ENCODE measurements around the gene SKP1. TPM values are rescaled to one million over a fixed set of nuclear protein-coding genes. Genes with fewer than 3 reads are reported as not detected.

The SKP1 gene
- total RNA-seq, 1 experiment from 2014 or later = 245 TPM

DNA sequence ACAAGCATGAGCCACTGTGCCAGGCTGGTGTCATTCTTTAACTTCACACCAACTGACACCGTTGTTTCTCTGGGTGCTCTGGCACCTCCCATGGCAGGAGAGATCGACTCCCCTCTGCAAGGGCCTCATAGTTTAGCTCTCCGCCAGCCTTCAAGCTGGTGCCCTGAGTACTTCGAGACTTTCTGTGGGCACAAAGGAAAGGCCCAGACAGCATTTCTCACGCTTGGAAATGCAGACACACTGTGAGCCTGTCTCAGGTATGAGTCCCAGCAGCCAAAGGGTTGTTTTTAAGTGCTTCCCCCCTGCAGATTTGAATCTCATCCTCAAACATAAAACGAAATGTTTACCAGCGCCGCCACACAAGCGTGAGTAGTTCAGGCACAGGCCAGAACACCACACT, 73.4 kb downstream of the SKP1 start:
- no peak for ATAC-seq
- POLR2A ChIA-PET = no interaction called here
- intact Hi-C loops (cut with micrococcal nuclease) = loop anchor here (2.0 to 5.0 kb wide), 3 partner anchors 43 to 184 kb away; no protein-coding TSS in a partner anchor
- RAD21 ChIA-PET (ENCODE audit: low non-redundant PET in 1 of 2, low total read pairs in 2 of 2, uncharacterized antibody in 2 of 2, unreplicated experiment in 2 of 2) = no interaction called here
- H3K79me2 ChIP-seq (ENCODE audit: insufficient read depth, low read length) = no peaks in the 10 kb centered on the region
- H3K4me1 ChIP-seq (ENCODE audit: control insufficient read depth in 1 of 2, insufficient read depth in 2 of 2, low read length in 2 of 2) = peaks cover 0 to 13% of the 10 kb centered on the region in 2 experiments; a peak in 1 of 4 replicates
- H3K27me3 ChIP-seq (ENCODE audit: insufficient read depth, low read length) = no peaks in the 10 kb centered on the region
- no peaks in the 10 kb centered on the region for H3K9me2 ChIP-seq (ENCODE audit: insufficient read depth)
- H4K20me1 ChIP-seq (ENCODE audit: insufficient read depth) = no peaks in the 10 kb centered on the region
- H3K9me3 ChIP-seq (ENCODE audit: control insufficient read depth in 1 of 2, insufficient read depth in 1 of 2, low read depth in 1 of 2, low read length in 2 of 2) = no peaks in the 10 kb centered on the region
- H3K36me3 ChIP-seq (ENCODE audit: control insufficient read depth in 1 of 2, insufficient read depth in 2 of 2, low read length in 2 of 2) = no peaks in the 10 kb centered on the region
- no peak overlapping the region for H3K4me3 ChIP-seq (replicated peaks in 1 of 2; ENCODE audit: low read depth in 1 of 2, low read length in 2 of 2)
- TF ChIP-seq, protein P1, sequence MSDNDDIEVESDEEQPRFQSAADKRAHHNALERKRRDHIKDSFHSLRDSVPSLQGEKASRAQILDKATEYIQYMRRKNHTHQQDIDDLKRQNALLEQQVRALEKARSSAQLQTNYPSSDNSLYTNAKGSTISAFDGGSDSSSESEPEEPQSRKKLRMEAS (IDR thresholded peaks at IDR 0.05) = no peak
- TF ChIP-seq EGR1 (IDR thresholded peaks at IDR 0.05; ENCODE audit: low read depth) (no peak), ZFX (IDR thresholded peaks at IDR 0.05) (no peak), ZNF274 (IDR thresholded peaks at IDR 0.05; ENCODE audit: low read depth, low read length) (no peak), CEBPB (IDR thresholded peaks at IDR 0.05; ENCODE audit: low read depth) (no peak), POLR2A (IDR thresholded peaks at IDR 0.05; ENCODE audit: borderline replicate concordance, extremely low read depth, insufficient read depth, insufficient read length) (no peak), TCF7L2 (IDR thresholded peaks at IDR 0.05; ENCODE audit: borderline replicate concordance, extremely low read depth, insufficient read depth, insufficient read length) (no peak), SIN3A (IDR thresholded peaks at IDR 0.05; ENCODE audit: low read depth) (no peak), RAD21 (IDR thresholded peaks at IDR 0.05; ENCODE audit: low read depth) (no peak), POLR2AphosphoS5 (IDR thresholded peaks at IDR 0.05; ENCODE audit: low read depth, low read length) (no peak), ELF1 (IDR thresholded peaks at IDR 0.05; ENCODE audit: borderline replicate concordance, low read depth) (no peak)
- TF ChIP-seq, protein P2, sequence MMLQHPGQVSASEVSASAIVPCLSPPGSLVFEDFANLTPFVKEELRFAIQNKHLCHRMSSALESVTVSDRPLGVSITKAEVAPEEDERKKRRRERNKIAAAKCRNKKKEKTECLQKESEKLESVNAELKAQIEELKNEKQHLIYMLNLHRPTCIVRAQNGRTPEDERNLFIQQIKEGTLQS (IDR thresholded peaks at IDR 0.05) = no peak
- TF ChIP-seq, protein P3, sequence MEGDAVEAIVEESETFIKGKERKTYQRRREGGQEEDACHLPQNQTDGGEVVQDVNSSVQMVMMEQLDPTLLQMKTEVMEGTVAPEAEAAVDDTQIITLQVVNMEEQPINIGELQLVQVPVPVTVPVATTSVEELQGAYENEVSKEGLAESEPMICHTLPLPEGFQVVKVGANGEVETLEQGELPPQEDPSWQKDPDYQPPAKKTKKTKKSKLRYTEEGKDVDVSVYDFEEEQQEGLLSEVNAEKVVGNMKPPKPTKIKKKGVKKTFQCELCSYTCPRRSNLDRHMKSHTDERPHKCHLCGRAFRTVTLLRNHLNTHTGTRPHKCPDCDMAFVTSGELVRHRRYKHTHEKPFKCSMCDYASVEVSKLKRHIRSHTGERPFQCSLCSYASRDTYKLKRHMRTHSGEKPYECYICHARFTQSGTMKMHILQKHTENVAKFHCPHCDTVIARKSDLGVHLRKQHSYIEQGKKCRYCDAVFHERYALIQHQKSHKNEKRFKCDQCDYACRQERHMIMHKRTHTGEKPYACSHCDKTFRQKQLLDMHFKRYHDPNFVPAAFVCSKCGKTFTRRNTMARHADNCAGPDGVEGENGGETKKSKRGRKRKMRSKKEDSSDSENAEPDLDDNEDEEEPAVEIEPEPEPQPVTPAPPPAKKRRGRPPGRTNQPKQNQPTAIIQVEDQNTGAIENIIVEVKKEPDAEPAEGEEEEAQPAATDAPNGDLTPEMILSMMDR (IDR thresholded peaks at IDR 0.05 in 2 of 3, conservative IDR thresholded peaks at IDR 0.05 in 1 of 3; ENCODE audit: borderline replicate concordance in 1 of 3, insufficient read depth in 1 of 3, low read depth in 2 of 3, low read length in 2 of 3) = no peak
- TF ChIP-seq, protein P4, sequence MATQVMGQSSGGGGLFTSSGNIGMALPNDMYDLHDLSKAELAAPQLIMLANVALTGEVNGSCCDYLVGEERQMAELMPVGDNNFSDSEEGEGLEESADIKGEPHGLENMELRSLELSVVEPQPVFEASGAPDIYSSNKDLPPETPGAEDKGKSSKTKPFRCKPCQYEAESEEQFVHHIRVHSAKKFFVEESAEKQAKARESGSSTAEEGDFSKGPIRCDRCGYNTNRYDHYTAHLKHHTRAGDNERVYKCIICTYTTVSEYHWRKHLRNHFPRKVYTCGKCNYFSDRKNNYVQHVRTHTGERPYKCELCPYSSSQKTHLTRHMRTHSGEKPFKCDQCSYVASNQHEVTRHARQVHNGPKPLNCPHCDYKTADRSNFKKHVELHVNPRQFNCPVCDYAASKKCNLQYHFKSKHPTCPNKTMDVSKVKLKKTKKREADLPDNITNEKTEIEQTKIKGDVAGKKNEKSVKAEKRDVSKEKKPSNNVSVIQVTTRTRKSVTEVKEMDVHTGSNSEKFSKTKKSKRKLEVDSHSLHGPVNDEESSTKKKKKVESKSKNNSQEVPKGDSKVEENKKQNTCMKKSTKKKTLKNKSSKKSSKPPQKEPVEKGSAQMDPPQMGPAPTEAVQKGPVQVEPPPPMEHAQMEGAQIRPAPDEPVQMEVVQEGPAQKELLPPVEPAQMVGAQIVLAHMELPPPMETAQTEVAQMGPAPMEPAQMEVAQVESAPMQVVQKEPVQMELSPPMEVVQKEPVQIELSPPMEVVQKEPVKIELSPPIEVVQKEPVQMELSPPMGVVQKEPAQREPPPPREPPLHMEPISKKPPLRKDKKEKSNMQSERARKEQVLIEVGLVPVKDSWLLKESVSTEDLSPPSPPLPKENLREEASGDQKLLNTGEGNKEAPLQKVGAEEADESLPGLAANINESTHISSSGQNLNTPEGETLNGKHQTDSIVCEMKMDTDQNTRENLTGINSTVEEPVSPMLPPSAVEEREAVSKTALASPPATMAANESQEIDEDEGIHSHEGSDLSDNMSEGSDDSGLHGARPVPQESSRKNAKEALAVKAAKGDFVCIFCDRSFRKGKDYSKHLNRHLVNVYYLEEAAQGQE (IDR thresholded peaks at IDR 0.05; ENCODE audit: low read depth) = no peak
- TF ChIP-seq, protein P5, sequence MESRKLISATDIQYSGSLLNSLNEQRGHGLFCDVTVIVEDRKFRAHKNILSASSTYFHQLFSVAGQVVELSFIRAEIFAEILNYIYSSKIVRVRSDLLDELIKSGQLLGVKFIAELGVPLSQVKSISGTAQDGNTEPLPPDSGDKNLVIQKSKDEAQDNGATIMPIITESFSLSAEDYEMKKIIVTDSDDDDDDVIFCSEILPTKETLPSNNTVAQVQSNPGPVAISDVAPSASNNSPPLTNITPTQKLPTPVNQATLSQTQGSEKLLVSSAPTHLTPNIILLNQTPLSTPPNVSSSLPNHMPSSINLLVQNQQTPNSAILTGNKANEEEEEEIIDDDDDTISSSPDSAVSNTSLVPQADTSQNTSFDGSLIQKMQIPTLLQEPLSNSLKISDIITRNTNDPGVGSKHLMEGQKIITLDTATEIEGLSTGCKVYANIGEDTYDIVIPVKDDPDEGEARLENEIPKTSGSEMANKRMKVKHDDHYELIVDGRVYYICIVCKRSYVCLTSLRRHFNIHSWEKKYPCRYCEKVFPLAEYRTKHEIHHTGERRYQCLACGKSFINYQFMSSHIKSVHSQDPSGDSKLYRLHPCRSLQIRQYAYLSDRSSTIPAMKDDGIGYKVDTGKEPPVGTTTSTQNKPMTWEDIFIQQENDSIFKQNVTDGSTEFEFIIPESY (IDR thresholded peaks at IDR 0.05; ENCODE audit: extremely low read depth, insufficient replicate concordance, low read length) = no peak
- H3K27ac ChIP-seq (ENCODE audit: low read depth, low read length) = no peak overlapping the region
- H3K9ac ChIP-seq (ENCODE audit: low read length) = no peak overlapping the region
- BruUV-seq (replicated peaks) = no TSS peak
- no peak overlapping the region for H3K4me2 ChIP-seq (ENCODE audit: low read length)
- CTCF ChIA-PET = interaction anchor here (1.0 to 3.9 kb wide), 2 partner anchors 37 to 64 kb away, joined by 3 to 14 read pairs; no protein-coding TSS in a partner anchor
- H2AFZ ChIP-seq (ENCODE audit: low read depth, low read length, poor library complexity, severe bottlenecking) = no peak overlapping the region
- no peak for DNase-seq (ENCODE audit: low read depth, low spot score)
